Gastrocnemius medialis (tissue), 4 donors: Measurements from ENCODE around the gene EMC1.

Experiments
- CTCF ChIP-seq, 5 experiments: fragments of 450-650 bp in 3 of 5; fragments of 200-600 bp in 2 of 5; sonication (generic) in 2 of 5; IDR thresholded peaks in 4 of 5; conservative IDR thresholded peaks in 1 of 5; 1 replicate in 4 of 5; 2 replicates in 1 of 5; pipeline ENCODE4 v1.5.1; 2016 to 2019; ENCODE audit warnings: antibody characterized with exemption in 5 of 5, mild to moderate bottlenecking in 3 of 5, moderate library complexity in 3 of 5
- POLR2A ChIP-seq, 2 donors: fragments of 450-650 bp; IDR thresholded peaks; one replicate each; pipeline ENCODE4 v1.6.1; 2017; ENCODE audit warnings: antibody characterized with exemption in 2 of 2, mild to moderate bottlenecking in 2 of 2, moderate library complexity in 2 of 2

GRCh38 chr1:19274636-19275035 lies 23.3 kb upstream of the EMC1 start:
- no peak for TF ChIP-seq POLR2A (IDR thresholded peaks at IDR 0.05)
- TF ChIP-seq CTCF (IDR thresholded peaks at IDR 0.05 in 4 of 5, conservative IDR thresholded peaks at IDR 0.05 in 1 of 5) = no peak
